CD4-positive, CD25-positive, alpha-beta regulatory T cell (primary cell): Measurements from ENCODE around the gene TMEM164. TPM values are rescaled to one million over a fixed set of nuclear protein-coding genes. Genes with fewer than 3 reads are reported as not detected.

Experiments
- ATAC-seq, 2 donors: fragments of 150-1000 bp; cut with Tn5 transposase; one replicate each; pipeline ENCODE4 v1.10.0; 2021; ENCODE audit warnings: low read depth in 2 of 2, moderate number of reproducible peaks in 2 of 2, moderate library complexity in 1 of 2
- DNase-seq, 3 donors: peaks; one replicate each; pipeline versions ENCODE4 v3.0.0 to v3.0.0-alpha.2; 2012 to 2022; ENCODE audit warnings: mixed read lengths in 1 of 3
- H3K27ac ChIP-seq: one replicate; pipeline ENCODE4 v1.7.0; 2013; ENCODE audit warnings: mild to moderate bottlenecking, low read length; ENCODE audit not compliant: insufficient read depth, poor library complexity, severe bottlenecking
- H3K27me3 ChIP-seq: one replicate; pipeline ENCODE4 v1.7.0; 2013; ENCODE audit warnings: low read length; ENCODE audit not compliant: control insufficient read depth, insufficient read depth
- H3K36me3 ChIP-seq: one replicate; pipeline ENCODE4 v1.7.0; 2013; ENCODE audit warnings: mild to moderate bottlenecking, low read length, moderate library complexity; ENCODE audit not compliant: control insufficient read depth, insufficient read depth
- H3K4me1 ChIP-seq: 2 replicates; pipeline ENCODE4 v1.7.0; 2013; ENCODE audit warnings: mild to moderate bottlenecking, low read length; ENCODE audit not compliant: insufficient read depth, control insufficient read depth, poor library complexity, severe bottlenecking
- H3K4me3 ChIP-seq: one replicate; pipeline ENCODE4 v1.7.0; 2013; ENCODE audit warnings: low read depth, mild to moderate bottlenecking, low read length, moderate library complexity
- H3K9me3 ChIP-seq, 2 experiments: 1 replicate in 1 of 2; 2 replicates in 1 of 2; pipeline ENCODE4 v1.7.0; 2013; ENCODE audit warnings: low read length in 2 of 2, mild to moderate bottlenecking in 1 of 2, moderate library complexity in 1 of 2; ENCODE audit not compliant: control insufficient read depth in 2 of 2
- H3K27ac Mint-ChIP-seq, 3 donors: one replicate each; pipeline ENCODE4 v1.8.0; 2020 to 2022; ENCODE audit warnings: mild to moderate bottlenecking in 3 of 3, mixed read lengths in 3 of 3, moderate library complexity in 2 of 3
- H3K27me3 Mint-ChIP-seq: one replicate; pipeline ENCODE4 v1.8.0; 2022; ENCODE audit warnings: mild to moderate bottlenecking, mixed read lengths
- H3K36me3 Mint-ChIP-seq: one replicate; pipeline ENCODE4 v1.8.0; 2020; ENCODE audit warnings: mixed read lengths
- H3K4me1 Mint-ChIP-seq, 4 donors: one replicate each; pipeline ENCODE4 v1.8.0; 2020 to 2022; ENCODE audit warnings: mixed read lengths in 4 of 4, mild to moderate bottlenecking in 1 of 4
- H3K4me3 Mint-ChIP-seq, 4 donors: one replicate each; pipeline ENCODE4 v1.8.0; 2020 to 2022; ENCODE audit warnings: mild to moderate bottlenecking in 4 of 4, mixed read lengths in 4 of 4, moderate library complexity in 3 of 4
- H3K9me3 Mint-ChIP-seq, 7 donors: one replicate each; pipeline ENCODE4 v1.8.0; 2020 to 2022; ENCODE audit warnings: mixed read lengths in 7 of 7, mild to moderate bottlenecking in 3 of 7, moderate library complexity in 2 of 7
- polyA plus RNA-seq, 4 donors: library from polyadenylated mRNA; unstranded; fragments of 300-500 nt; fragmentation: Illumina TruSeq; gene quantifications; one replicate each; pipeline ENCODE4 v1.2.3, GENCODE V29; 2021
- total RNA-seq: library from RNA; stranded (reverse); gene quantifications from one replicate; pipeline ENCODE4 v1.2.3, GENCODE V29; 2022

TMEM164 gene
- total and polyA plus RNA-seq, 5 donors from 2014 or later = 0.60 to 25.2 (median 1.0) TPM

- no peaks in the 10 kb centered on the region for H3K36me3 ChIP-seq
- H3K9me3 ChIP-seq = no peaks in the 10 kb centered on the region
- ATAC-seq = no peak
- peaks cover 0 to 3% (median 0%) of the 10 kb centered on the region in 7 donors for H3K9me3 Mint-ChIP-seq
- no peak for DNase-seq
- no peak overlapping the region for H3K27ac Mint-ChIP-seq
- H3K36me3 Mint-ChIP-seq = no peaks in the 10 kb centered on the region
- H3K27ac ChIP-seq = no peak overlapping the region
- H3K4me3 ChIP-seq = no peak overlapping the region
- H3K27me3 Mint-ChIP-seq = no peaks in the 10 kb centered on the region
- H3K4me1 ChIP-seq = no peaks in the 10 kb centered on the region
- H3K27me3 ChIP-seq = no peaks in the 10 kb centered on the region
- no peak overlapping the region for H3K4me3 Mint-ChIP-seq
- peaks cover 0 to 8% (median under 1%) of the 10 kb centered on the region in 4 donors for H3K4me1 Mint-ChIP-seq
These were observed 129.7 kb downstream of the TMEM164 start for GRCh38 chrX:110132450-110133114.

- H3K9me3 Mint-ChIP-seq = peaks cover 0 to 3% (median 0%) of the 10 kb centered on the region in 7 donors
- H3K27me3 ChIP-seq = no peaks in the 10 kb centered on the region
- H3K4me1 Mint-ChIP-seq = peaks cover 0 to 8% (median under 1%) of the 10 kb centered on the region in 4 donors
- peak in 1 of 3 donors; percentile 8 for DNase-seq
- H3K27ac Mint-ChIP-seq = peak overlapping the region in 1 of 3 donors; percentile 84
- H3K36me3 Mint-ChIP-seq = no peaks in the 10 kb centered on the region
- H3K36me3 ChIP-seq = no peaks in the 10 kb centered on the region
- H3K4me1 ChIP-seq = no peaks in the 10 kb centered on the region
- no peak overlapping the region for H3K4me3 ChIP-seq
- no peaks in the 10 kb centered on the region for H3K9me3 ChIP-seq
- no peak overlapping the region for H3K4me3 Mint-ChIP-seq
- no peak overlapping the region for H3K27ac ChIP-seq
- no peaks in the 10 kb centered on the region for H3K27me3 Mint-ChIP-seq
- ATAC-seq = no peak
These were observed 130.9 kb downstream of the TMEM164 start for GRCh38 chrX:110133735-110134370.

DNA sequence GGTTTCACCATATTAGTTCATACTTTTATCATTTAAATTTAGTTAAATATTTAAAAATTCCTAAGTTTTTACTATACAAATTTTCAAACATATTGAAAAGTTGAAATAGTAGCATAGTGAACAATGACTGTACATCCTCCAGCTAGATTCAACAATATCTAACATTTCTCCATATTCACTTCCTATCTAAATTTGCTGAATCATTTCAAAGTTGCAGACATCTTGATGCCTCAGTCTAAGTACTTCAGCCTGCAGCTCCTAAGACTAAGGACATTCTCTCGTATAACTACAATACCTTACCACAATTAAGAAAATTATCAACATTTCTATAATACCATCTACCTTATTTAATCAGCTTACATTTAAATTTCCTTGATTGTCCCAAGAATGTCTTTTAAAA, 132.7 kb downstream of the TMEM164 start:
- Mint-ChIP-seq H3K27me3 (no peaks in the 10 kb centered on the region), H3K4me3 (no peak overlapping the region), H3K9me3 (no peaks in the 10 kb centered on the region), H3K27ac (no peak overlapping the region), H3K4me1 (peaks cover 0 to 8% (median under 1%) of the 10 kb centered on the region in 4 donors), H3K36me3 (no peaks in the 10 kb centered on the region)
- no peaks in the 10 kb centered on the region for H3K27me3 ChIP-seq
- H3K36me3 ChIP-seq = no peaks in the 10 kb centered on the region
- no peaks in the 10 kb centered on the region for H3K9me3 ChIP-seq
- ATAC-seq (no peak), DNase-seq (no peak)
- no peaks in the 10 kb centered on the region for H3K4me1 ChIP-seq
- H3K4me3 ChIP-seq = no peak overlapping the region
- no peak overlapping the region for H3K27ac ChIP-seq

GRCh38 chrX:110136136-110136535, 133.2 kb downstream of the TMEM164 start:
- DNase-seq = no peak
- no peak overlapping the region for H3K4me3 Mint-ChIP-seq
- Histone ChIP-seq H3K9me3 (no peaks in the 10 kb centered on the region), H3K36me3 (no peaks in the 10 kb centered on the region), H3K4me1 (no peaks in the 10 kb centered on the region), H3K27me3 (no peaks in the 10 kb centered on the region), H3K27ac (no peak overlapping the region), H3K4me3 (no peak overlapping the region)
- H3K4me1 Mint-ChIP-seq = peaks cover 0 to 8% (median under 1%) of the 10 kb centered on the region in 4 donors
- H3K36me3 Mint-ChIP-seq = no peaks in the 10 kb centered on the region
- ATAC-seq = no peak
- H3K9me3 Mint-ChIP-seq = no peaks in the 10 kb centered on the region
- H3K27me3 Mint-ChIP-seq = no peaks in the 10 kb centered on the region
- H3K27ac Mint-ChIP-seq = no peak overlapping the region

GRCh38 chrX:110138557-110138956, 135.6 kb downstream of the TMEM164 start:
- Mint-ChIP-seq H3K27ac (no peak overlapping the region), H3K4me3 (no peak overlapping the region), H3K27me3 (no peaks in the 10 kb centered on the region), H3K9me3 (no peaks in the 10 kb centered on the region), H3K36me3 (no peaks in the 10 kb centered on the region), H3K4me1 (peaks cover 0 to 6% (median 0%) of the 10 kb centered on the region in 4 donors)
- no peak overlapping the region for H3K4me3 ChIP-seq
- no peaks in the 10 kb centered on the region for H3K27me3 ChIP-seq
- H3K9me3 ChIP-seq = no peaks in the 10 kb centered on the region
- DNase-seq = no peak
- H3K27ac ChIP-seq = no peak overlapping the region
- no peaks in the 10 kb centered on the region for H3K4me1 ChIP-seq
- no peak for ATAC-seq
- no peaks in the 10 kb centered on the region for H3K36me3 ChIP-seq

DNA sequence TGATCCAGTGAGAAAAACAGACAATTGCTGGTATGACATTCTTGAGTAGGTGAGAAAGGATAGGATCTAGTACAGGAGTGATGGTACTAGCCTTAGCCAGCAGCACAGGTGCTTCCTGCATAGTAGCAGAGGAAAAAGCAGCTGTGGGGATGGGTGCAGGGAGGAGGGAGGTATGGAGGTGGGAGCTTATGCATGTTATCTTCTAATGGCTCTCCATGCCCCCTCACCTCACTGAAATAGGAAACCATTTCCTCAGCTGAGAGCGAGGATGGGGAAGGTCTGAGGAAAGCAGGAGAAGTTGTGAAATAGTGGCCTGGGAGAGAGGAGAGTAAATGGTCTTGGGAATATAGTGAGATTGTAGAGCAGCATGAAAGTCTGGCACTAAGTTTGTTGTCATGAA, 136.3 kb downstream of the TMEM164 start:
- no peak overlapping the region for H3K4me3 ChIP-seq
- DNase-seq (no peak), ATAC-seq (no peak)
- H3K27ac ChIP-seq = no peak overlapping the region
- no peaks in the 10 kb centered on the region for H3K27me3 ChIP-seq
- Mint-ChIP-seq H3K9me3 (no peaks in the 10 kb centered on the region), H3K27ac (no peak overlapping the region), H3K36me3 (no peaks in the 10 kb centered on the region), H3K4me3 (no peak overlapping the region), H3K4me1 (peaks cover 0 to 6% (median 0%) of the 10 kb centered on the region in 4 donors), H3K27me3 (no peaks in the 10 kb centered on the region)
- no peaks in the 10 kb centered on the region for H3K4me1 ChIP-seq
- no peaks in the 10 kb centered on the region for H3K9me3 ChIP-seq
- no peaks in the 10 kb centered on the region for H3K36me3 ChIP-seq

DNA sequence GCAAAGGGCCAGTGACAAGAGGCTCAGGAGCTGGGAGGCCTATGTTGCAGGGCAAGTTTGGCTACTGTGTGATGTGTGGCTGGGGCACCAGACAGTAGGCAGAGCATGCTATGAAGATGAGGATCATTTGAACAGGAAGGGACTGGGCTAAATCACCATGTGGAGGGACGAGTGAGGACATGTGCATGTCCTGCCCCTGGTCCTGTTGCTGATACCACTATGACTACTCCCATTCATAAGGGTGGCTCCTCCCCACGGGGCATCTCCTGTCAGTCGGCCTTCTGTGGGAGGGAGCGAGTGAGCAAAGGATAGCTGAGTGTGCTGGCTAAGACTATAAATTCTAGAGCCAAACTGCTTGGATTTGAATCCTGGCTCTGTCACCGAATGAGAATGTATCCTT, 139.2 kb downstream of the TMEM164 start:
- Mint-ChIP-seq H3K9me3 (no peaks in the 10 kb centered on the region), H3K27me3 (no peaks in the 10 kb centered on the region), H3K27ac (peak overlapping the region in 1 of 3 donors; percentile 2), H3K4me1 (peaks cover 0 to 13% (median 5%) of the 10 kb centered on the region in 4 donors), H3K36me3 (no peaks in the 10 kb centered on the region), H3K4me3 (no peak overlapping the region)
- Histone ChIP-seq H3K4me3 (no peak overlapping the region), H3K27ac (no peak overlapping the region), H3K4me1 (peaks cover 3% of the 10 kb centered on the region), H3K27me3 (no peaks in the 10 kb centered on the region), H3K9me3 (no peaks in the 10 kb centered on the region), H3K36me3 (no peaks in the 10 kb centered on the region)
- ATAC-seq (no peak), DNase-seq (no peak)
